SU-DHL-6 (cell line): ENCODE data around the gene ANKRD44.

ENCODE experiments used
- H2AFZ ChIP-seq: fragments of 200-600 bp; sonication (generic); 2 replicates; pipeline ENCODE4 v1.6.1; 2014; ENCODE audit warnings: low read depth, mild to moderate bottlenecking, moderate library complexity, mixed read lengths, antibody characterized with exemption, low read length; ENCODE audit not compliant: severe bottlenecking
- H3F3A ChIP-seq: fragments of 200-600 bp; shearing (Covaris generic); 2 replicates; pipeline ENCODE4 v1.6.0; 2016; ENCODE audit warnings: antibody characterized with exemption, mild to moderate bottlenecking; ENCODE audit not compliant: insufficient read depth
- H3K27ac ChIP-seq: fragments of 200-600 bp; sonication (generic); 2 replicates; pipeline ENCODE4 v1.5.1; 2016; ENCODE audit warnings: low read depth, mild to moderate bottlenecking, low read length, moderate library complexity, mixed read lengths
- H3K27me3 ChIP-seq: fragments of 200-600 bp; sonication (generic), shearing (Covaris generic); 2 replicates; pipeline ENCODE4 v1.6.0; 2014; ENCODE audit warnings: mild to moderate bottlenecking, low read length
- H3K36me3 ChIP-seq: fragments of 200-600 bp; sonication (generic); 2 replicates; pipeline ENCODE4 v1.6.1; 2014; ENCODE audit warnings: mild to moderate bottlenecking, low read length, mixed read lengths
- H3K4me2 ChIP-seq: fragments of 300-600, 200-600 bp; shearing (Covaris generic), sonication (generic); 2 replicates; pipeline ENCODE4 v1.6.0; 2014; ENCODE audit warnings: low read length, low read depth, mild to moderate bottlenecking; ENCODE audit not compliant: poor library complexity, severe bottlenecking
- H3K4me3 ChIP-seq: fragments of 200-600 bp; sonication (generic); 2 replicates; pipeline ENCODE4 v1.5.1; 2014; ENCODE audit warnings: antibody characterized with exemption, low read length, mild to moderate bottlenecking, mixed read lengths; ENCODE audit not compliant: insufficient read depth, poor library complexity, severe bottlenecking
- H3K79me2 ChIP-seq: fragments of 200-600 bp; sonication (generic); 2 replicates; pipeline ENCODE4 v1.6.1; 2014; ENCODE audit warnings: mild to moderate bottlenecking, low read length, moderate library complexity; ENCODE audit not compliant: insufficient read depth
- H3K9ac ChIP-seq: fragments of 200-600 bp; sonication (generic); 2 replicates; pipeline ENCODE4 v1.7.0; 2014; ENCODE audit warnings: mild to moderate bottlenecking, low read length
- H3K9me2 ChIP-seq: fragments of 200-600 bp; sonication (generic); replicated peaks from 2 replicates; pipeline ENCODE4 v1.6.1; 2014; ENCODE audit warnings: low read length; ENCODE audit not compliant: insufficient read depth
- H3K9me3 ChIP-seq: fragments of 200-600 bp; sonication (generic); 2 replicates; pipeline ENCODE4 v1.6.1; 2014; ENCODE audit warnings: low read length, mixed read lengths; ENCODE audit not compliant: insufficient read depth
- H4K20me1 ChIP-seq: fragments of 200-600 bp; sonication (generic); 2 replicates; pipeline ENCODE4 v1.6.1; 2014; ENCODE audit warnings: low read depth, mild to moderate bottlenecking, antibody characterized with exemption, low read length, moderate library complexity, mixed read lengths
- EZH2phosphoT487 ChIP-seq: fragments of 200-600 bp; sonication (generic), shearing (Covaris generic); conservative IDR thresholded peaks from 2 replicates; pipeline ENCODE4 v1.6.1; 2018; ENCODE audit warnings: mild to moderate bottlenecking, antibody characterized with exemption, low read length, moderate library complexity, mixed read lengths
- TF ChIP-seq, protein P1 (sequence below): fragments of 200-600 bp; sonication (generic); IDR thresholded peaks from one replicate; pipeline ENCODE4 v1.5.1; 2017; ENCODE audit warnings: antibody characterized with exemption, mild to moderate bottlenecking, low read length, moderate library complexity; ENCODE audit not compliant: insufficient read depth, poor library complexity, severe bottlenecking

Gene ANKRD44

DNA sequence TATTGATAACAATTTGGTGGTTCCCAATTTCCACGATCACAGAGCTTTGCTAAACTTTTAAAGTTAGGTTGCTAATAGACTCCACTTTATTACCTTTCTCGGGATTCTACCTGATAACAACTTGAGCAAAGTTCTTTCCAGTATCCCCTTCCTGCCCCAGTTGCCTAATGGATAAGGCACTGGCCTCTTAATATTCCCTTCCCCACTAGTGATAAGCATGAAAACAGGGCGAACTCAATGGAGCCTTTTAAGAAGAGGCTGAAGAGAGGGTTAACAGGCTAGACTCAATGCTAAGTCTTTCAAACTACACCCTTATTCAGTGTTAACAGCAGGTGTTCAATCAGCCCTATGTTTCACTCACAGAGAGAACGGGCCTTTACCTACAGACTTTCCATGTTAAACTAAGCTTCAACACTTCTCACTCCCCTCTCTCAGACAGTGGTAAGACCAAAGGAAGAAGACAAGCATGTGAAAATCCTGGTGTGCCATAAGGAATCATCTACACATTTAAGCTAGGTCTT, 75.8 kb downstream of the ANKRD44 start:
- no peak for TF ChIP-seq EZH2phosphoT487
- TF ChIP-seq, protein P1, sequence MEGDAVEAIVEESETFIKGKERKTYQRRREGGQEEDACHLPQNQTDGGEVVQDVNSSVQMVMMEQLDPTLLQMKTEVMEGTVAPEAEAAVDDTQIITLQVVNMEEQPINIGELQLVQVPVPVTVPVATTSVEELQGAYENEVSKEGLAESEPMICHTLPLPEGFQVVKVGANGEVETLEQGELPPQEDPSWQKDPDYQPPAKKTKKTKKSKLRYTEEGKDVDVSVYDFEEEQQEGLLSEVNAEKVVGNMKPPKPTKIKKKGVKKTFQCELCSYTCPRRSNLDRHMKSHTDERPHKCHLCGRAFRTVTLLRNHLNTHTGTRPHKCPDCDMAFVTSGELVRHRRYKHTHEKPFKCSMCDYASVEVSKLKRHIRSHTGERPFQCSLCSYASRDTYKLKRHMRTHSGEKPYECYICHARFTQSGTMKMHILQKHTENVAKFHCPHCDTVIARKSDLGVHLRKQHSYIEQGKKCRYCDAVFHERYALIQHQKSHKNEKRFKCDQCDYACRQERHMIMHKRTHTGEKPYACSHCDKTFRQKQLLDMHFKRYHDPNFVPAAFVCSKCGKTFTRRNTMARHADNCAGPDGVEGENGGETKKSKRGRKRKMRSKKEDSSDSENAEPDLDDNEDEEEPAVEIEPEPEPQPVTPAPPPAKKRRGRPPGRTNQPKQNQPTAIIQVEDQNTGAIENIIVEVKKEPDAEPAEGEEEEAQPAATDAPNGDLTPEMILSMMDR, result no peak
- H3K36me3 ChIP-seq, result no peaks in the 10 kb centered on the region
- no peak overlapping the region for H2AFZ ChIP-seq
- H3K9ac ChIP-seq, result no peak overlapping the region
- no peaks in the 10 kb centered on the region for H3F3A ChIP-seq
- no peaks in the 10 kb centered on the region for H3K9me2 ChIP-seq
- no peaks in the 10 kb centered on the region for H3K9me3 ChIP-seq
- no peaks in the 10 kb centered on the region for H3K27me3 ChIP-seq
- peaks cover 6% of the 10 kb centered on the region; the same call in 1 of the 2 replicates for H4K20me1 ChIP-seq
- no peak overlapping the region for H3K4me2 ChIP-seq
- no peak overlapping the region for H3K27ac ChIP-seq
- H3K4me3 ChIP-seq, result no peak overlapping the region
- peaks cover 50% of the 10 kb centered on the region; the same call in 1 of the 2 replicates for H3K79me2 ChIP-seq

DNA sequence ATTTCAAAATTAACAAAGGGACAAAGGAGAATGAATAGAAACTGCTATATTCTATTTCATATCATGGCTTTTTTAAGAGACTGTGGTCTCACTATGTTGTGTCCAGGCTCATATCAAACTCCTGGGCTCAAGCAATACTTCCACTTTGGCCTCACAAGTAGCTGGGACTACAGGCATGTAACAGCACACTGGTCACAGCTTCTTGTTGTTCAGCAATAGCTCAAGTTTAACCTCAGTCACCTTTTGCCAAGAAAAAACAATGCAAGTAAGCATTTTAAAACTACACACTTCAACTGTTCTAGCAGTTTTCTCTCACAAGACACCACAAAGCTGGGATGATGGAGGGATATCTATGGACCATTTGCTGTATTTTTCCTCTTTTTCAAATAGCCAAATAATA, 77.1 kb downstream of the ANKRD44 start:
- Histone ChIP-seq H4K20me1 (peaks cover 6% of the 10 kb centered on the region; the same call in 1 of the 2 replicates), H2AFZ (no peak overlapping the region), H3K4me2 (no peak overlapping the region), H3K79me2 (peaks cover 42% of the 10 kb centered on the region; the same call in 1 of the 2 replicates), H3K4me3 (no peak overlapping the region), H3K27me3 (no peaks in the 10 kb centered on the region), H3K9ac (no peak overlapping the region), H3K36me3 (no peaks in the 10 kb centered on the region), H3K9me2 (no peaks in the 10 kb centered on the region), H3K9me3 (no peaks in the 10 kb centered on the region), H3K27ac (no peak overlapping the region), H3F3A (no peaks in the 10 kb centered on the region)
- TF ChIP-seq, protein P1, result no peak
- no peak for TF ChIP-seq EZH2phosphoT487

DNA sequence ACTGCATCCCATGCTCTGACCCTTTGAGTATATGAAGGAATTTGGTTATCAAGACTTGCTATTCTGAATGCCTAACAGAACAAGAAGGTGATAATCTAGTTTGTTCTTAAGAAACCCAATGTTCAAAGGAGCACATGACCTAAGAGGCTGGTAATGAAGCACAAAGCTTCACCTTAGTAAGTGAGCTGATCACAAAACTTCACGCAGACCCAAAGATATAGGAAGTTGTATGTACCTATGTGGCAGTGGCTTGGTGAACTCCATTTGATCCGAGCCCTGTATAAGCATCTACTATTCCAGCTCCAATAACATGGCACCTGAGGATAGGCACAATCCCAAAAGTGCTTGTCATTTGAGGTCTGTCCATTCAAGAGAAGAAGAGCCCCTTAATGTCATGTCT, 78.6 kb downstream of the ANKRD44 start:
- H3K4me3 ChIP-seq, result no peak overlapping the region
- peaks cover 39% of the 10 kb centered on the region; the same call in 1 of the 2 replicates for H3K79me2 ChIP-seq
- H3K36me3 ChIP-seq, result no peaks in the 10 kb centered on the region
- H3K9me2 ChIP-seq, result no peaks in the 10 kb centered on the region
- H3F3A ChIP-seq, result no peaks in the 10 kb centered on the region
- H4K20me1 ChIP-seq, result peaks cover 6% of the 10 kb centered on the region; the same call in 1 of the 2 replicates
- H3K9me3 ChIP-seq, result no peaks in the 10 kb centered on the region
- TF ChIP-seq, protein P1, result no peak
- no peak for TF ChIP-seq EZH2phosphoT487
- H3K27ac ChIP-seq, result no peak overlapping the region
- no peaks in the 10 kb centered on the region for H3K27me3 ChIP-seq
- H2AFZ ChIP-seq, result no peak overlapping the region
- H3K4me2 ChIP-seq, result no peak overlapping the region
- H3K9ac ChIP-seq, result no peak overlapping the region
